Mesothelial cell of epicardium (in vitro differentiated cells): ENCODE data around the gene NPBWR2. TPM values are rescaled to one million over a fixed set of nuclear protein-coding genes. Genes with fewer than 3 reads are reported as not detected.

ENCODE experiments used
- DNase-seq, 2 experiments: peaks; one replicate each; pipeline ENCODE4 v3.0.0; 2021; ENCODE audit warnings: low spot score in 2 of 2; ENCODE audit not compliant: unreplicated experiment in 2 of 2
- H3K27ac Mint-ChIP-seq: 2 replicates; pipeline ENCODE4 v1.8.0; 2021; ENCODE audit warnings: mixed read lengths
- H3K27me3 Mint-ChIP-seq: 2 replicates; pipeline ENCODE4 v1.8.0; 2021; ENCODE audit warnings: low read depth, mixed read lengths
- H3K36me3 Mint-ChIP-seq: 2 replicates; pipeline ENCODE4 v1.8.0; 2021; ENCODE audit warnings: mixed read lengths
- H3K4me1 Mint-ChIP-seq: 2 replicates; pipeline ENCODE4 v1.8.0; 2021; ENCODE audit warnings: mixed read lengths
- H3K4me3 Mint-ChIP-seq: 2 replicates; pipeline ENCODE4 v1.8.0; 2021; ENCODE audit warnings: mild to moderate bottlenecking, moderate library complexity, mixed read lengths
- H3K9me3 Mint-ChIP-seq: 2 replicates; pipeline ENCODE4 v1.8.0; 2021; ENCODE audit warnings: mixed read lengths
- total RNA-seq: library from RNA; stranded (reverse); gene quantifications from 3 replicates; pipeline ENCODE4 v1.2.1, GENCODE V29; 2021
- TF ChIP-seq, protein P1 (sequence below): fragments of 200-600 bp; sonication (generic); IDR thresholded peaks from one replicate; pipeline ENCODE4 v1.5.0; 2021; ENCODE audit warnings: antibody characterized with exemption; ENCODE audit not compliant: unreplicated experiment

NPBWR2 gene
- total RNA-seq, 1 donor from 2014 or later: not detected

DNA sequence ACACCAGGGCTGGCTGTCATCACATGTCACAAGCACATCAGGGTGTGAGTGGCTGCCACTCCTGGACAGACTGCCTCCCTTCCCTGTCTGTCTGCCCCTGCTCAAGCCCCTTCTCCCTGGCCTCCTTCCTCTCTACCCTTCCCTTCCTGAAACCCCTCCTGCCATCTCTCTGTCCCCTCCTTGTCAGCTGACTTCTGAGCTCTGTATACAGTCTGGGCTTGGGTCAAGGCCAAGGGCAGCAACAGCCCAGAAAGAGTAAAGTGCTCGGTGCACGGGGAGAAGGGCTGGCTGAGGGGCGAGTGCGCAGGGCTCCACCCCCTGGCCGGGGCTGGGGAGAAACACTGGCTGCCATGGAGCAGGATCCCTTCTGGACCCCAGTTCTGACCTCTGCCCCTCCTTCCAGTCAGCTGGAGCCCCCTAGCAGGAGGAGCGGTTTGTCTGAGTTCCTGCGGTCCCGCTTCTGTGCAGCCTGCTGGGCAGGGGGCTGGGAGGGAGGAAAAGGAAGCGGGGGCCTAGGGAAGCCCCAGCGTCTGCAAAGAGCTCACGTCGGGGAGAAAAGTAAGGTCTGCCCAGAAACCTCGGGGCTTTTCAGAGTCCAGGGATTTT, 25.1 kb downstream of the NPBWR2 start:
- TF ChIP-seq, protein P1, sequence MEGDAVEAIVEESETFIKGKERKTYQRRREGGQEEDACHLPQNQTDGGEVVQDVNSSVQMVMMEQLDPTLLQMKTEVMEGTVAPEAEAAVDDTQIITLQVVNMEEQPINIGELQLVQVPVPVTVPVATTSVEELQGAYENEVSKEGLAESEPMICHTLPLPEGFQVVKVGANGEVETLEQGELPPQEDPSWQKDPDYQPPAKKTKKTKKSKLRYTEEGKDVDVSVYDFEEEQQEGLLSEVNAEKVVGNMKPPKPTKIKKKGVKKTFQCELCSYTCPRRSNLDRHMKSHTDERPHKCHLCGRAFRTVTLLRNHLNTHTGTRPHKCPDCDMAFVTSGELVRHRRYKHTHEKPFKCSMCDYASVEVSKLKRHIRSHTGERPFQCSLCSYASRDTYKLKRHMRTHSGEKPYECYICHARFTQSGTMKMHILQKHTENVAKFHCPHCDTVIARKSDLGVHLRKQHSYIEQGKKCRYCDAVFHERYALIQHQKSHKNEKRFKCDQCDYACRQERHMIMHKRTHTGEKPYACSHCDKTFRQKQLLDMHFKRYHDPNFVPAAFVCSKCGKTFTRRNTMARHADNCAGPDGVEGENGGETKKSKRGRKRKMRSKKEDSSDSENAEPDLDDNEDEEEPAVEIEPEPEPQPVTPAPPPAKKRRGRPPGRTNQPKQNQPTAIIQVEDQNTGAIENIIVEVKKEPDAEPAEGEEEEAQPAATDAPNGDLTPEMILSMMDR: no peak
- no peaks in the 10 kb centered on the region for H3K9me3 Mint-ChIP-seq
- peaks cover 18% of the 10 kb centered on the region for H3K4me1 Mint-ChIP-seq
- DNase-seq: no peak
- peaks cover 61% of the 10 kb centered on the region for H3K27me3 Mint-ChIP-seq
- H3K36me3 Mint-ChIP-seq: no peaks in the 10 kb centered on the region
- H3K27ac Mint-ChIP-seq: no peak overlapping the region
- peak overlapping the region; percentile 45 for H3K4me3 Mint-ChIP-seq

DNA sequence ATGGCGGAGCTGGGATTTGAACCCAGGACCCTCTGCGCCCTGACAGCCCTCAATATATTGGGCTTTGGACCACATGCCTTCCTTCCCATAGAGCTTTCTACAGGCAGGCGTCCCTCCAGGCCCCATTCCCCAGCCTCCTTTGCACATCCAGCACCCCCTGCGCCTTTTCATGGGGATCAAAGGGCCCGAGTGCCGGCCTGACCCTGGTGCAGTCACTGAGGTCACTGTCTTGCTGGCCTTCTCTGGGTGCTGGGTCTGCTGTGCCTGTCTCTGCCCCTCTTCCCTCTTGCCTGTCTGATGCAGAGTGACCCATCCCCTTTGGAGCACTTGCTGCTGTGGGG, 25.8 kb downstream of the NPBWR2 start:
- Mint-ChIP-seq H3K27ac (no peak overlapping the region), H3K4me3 (peak overlapping the region; percentile 38), H3K36me3 (no peaks in the 10 kb centered on the region), H3K27me3 (peaks cover 58% of the 10 kb centered on the region), H3K9me3 (no peaks in the 10 kb centered on the region), H3K4me1 (peaks cover 18% of the 10 kb centered on the region)
- DNase-seq: no peak
- TF ChIP-seq, protein P1: no peak

DNA sequence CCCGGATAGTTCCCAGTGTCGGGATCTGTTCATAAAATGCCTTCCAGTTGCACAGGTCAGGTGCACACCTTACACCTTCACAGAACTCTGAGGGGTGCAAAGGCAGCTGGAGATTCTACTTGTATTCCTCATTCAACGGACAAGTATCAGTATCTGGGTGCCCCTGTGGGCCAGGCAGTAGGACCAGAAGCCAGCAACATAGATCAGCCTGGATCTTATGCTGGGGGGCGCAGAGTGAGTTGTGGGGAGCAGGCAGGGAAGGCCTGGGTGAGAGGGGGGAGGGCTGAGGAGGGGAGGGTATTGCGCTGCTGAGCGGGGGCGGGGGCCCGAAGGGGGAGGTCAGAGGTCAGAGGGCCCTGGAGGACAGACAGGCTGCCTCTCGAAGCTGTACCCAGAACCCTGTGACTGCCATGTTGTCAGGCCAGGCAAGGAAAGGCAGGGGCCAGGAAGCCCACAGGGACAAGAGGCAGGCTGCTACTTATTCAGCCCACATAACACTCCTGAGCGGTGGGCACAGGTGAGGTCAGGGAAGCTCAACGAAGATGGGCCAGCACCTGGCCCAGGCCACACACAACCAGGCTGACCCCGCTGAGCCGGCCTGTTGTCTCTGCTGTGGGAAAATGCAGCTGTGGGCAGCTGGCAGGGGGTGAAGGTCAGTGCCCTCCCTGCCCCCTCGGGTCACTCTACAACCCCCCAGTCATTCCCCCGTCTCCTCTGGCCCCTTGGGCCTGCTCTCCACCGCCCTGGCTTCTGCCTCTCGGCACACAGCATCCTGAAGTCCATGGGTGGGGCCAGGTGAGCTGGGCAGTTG, 26.3 kb downstream of the NPBWR2 start:
- Mint-ChIP-seq H3K27ac (no peak overlapping the region), H3K4me1 (peaks cover 18% of the 10 kb centered on the region), H3K9me3 (no peaks in the 10 kb centered on the region), H3K36me3 (no peaks in the 10 kb centered on the region), H3K4me3 (peak overlapping the region; percentile 71), H3K27me3 (peaks cover 52% of the 10 kb centered on the region)
- DNase-seq: no peak
- TF ChIP-seq, protein P1: no peak

DNA sequence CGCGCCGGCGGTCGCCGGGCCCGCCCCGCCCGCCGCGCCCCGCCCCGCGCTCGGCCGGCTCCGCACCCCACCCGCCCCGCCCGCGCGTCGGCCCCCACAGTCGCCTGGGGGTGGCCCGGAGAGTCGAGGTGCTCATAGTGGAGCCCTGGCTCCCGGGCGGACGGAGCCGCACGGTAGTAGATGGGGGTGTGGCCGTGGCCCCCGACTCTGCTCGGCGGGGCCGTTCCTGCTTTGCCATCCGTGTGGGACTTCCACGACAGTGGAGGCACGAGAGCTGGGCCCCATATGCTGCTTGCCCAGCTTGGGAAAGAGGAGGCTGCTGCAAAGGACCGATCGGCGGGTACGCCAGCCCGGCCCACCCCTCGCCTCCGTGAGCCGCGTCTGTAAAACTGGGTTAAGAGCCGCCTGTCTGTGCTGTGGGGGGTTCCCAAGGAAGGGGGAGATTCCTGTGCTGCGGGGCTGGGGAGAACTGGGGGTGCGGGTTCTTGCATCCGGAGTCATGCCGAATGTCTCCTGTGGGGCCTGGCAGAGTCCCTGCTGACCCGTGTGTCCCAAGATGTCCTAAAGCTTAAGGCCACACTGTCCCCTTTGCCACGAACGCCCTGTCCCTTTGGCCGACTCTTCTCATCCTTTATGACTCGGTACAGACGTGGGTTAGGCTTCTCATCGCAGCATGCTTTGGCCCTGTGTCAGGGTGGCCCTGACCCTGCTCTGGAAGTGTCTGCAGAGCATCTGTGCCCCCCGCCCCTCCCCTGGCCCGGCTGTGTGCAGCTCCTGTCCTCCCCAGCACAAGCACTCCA, 27.2 kb downstream of the NPBWR2 start, which contains the start of gene OPRL1:
Gene OPRL1 (plus strand): TSS at position 70 of the 800 bp plus-strand sequence. CDS start 12,639 bp downstream, outside the sequence.
- H3K9me3 Mint-ChIP-seq: no peaks in the 10 kb centered on the region
- peak within 1 kb of the TSS; percentile 71 for H3K4me3 Mint-ChIP-seq
- peaks cover 44% of the 10 kb centered on the region for H3K27me3 Mint-ChIP-seq
- peaks cover 18% of the 10 kb centered on the region for H3K4me1 Mint-ChIP-seq
- TF ChIP-seq, protein P1: no peak
- no peak for DNase-seq
- no peak within 1 kb of the TSS for H3K27ac Mint-ChIP-seq
- no peaks in the 10 kb centered on the region for H3K36me3 Mint-ChIP-seq

DNA sequence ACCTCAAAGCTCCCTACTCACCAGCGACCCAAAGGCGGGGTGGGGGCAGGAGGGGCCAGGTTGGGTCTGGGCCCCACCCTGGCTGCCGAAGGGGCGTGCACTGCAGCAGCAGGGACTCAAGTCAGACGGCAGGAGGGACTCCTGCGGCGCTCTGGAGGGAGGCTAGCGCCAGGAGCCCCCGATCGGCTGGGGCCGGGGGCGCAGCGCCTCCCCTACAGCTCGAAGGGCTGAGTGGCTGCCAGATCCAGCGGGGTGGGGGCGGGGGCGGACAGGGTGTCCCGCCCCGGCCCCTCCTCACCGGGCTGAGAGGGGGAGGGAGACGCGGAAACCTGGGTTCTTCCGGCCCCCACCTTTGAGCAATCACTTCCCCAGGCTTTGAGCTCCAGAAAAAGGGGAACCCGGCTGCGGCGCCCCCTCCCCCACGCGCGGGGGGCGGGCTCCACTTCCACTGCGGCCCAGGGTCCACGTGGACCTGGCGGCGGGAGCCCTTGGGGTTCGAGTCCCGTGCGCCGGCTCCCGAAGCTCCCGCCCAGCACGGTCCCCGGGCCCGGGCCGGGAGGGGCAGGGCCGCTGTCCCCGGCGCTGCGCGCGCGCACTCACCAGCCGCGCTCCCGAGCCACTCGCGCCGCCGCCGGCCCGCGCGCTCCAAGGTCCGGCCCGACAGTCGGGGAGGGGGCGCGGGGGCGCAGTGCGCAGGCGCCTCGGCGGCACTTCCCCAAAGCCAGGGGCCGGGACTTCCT, 27.9 kb downstream of the NPBWR2 start, which contains the start of gene RGS19:
Gene RGS19 (minus strand): TSS at position 246 of the 740 bp plus-strand sequence. CDS start 2,632 bp downstream, outside the sequence.
- peak; percentile 58 to 73 for DNase-seq
- H3K36me3 Mint-ChIP-seq: no peaks in the 10 kb centered on the region
- H3K4me1 Mint-ChIP-seq: peaks cover 17% of the 10 kb centered on the region
- H3K4me3 Mint-ChIP-seq: peak within 1 kb of the TSS; percentile 71
- TF ChIP-seq, protein P1: no peak
- no peaks in the 10 kb centered on the region for H3K9me3 Mint-ChIP-seq
- no peak within 1 kb of the TSS for H3K27ac Mint-ChIP-seq
- H3K27me3 Mint-ChIP-seq: peaks cover 37% of the 10 kb centered on the region
